Dermis microvascular lymphatic vessel endothelial cell (primary cell): Measurements from ENCODE around the gene RAD51B. TPM values are rescaled to one million over a fixed set of nuclear protein-coding genes. Genes with fewer than 3 reads are reported as not detected.

Experiments
- DNase-seq, 2 donors: peaks; one replicate each; pipeline versions ENCODE4 v3.0.0 to v3.0.0-alpha.2; 2010; ENCODE audit warnings: low read depth in 2 of 2
- total RNA-seq: library from RNA; depleted of rRNA; stranded (reverse); fragments of >200 nt; gene quantifications from 2 replicates; pipeline ENCODE4 v1.2.1, GENCODE V29; 2014

Gene RAD51B
- total RNA-seq, 1 donor from 2014 or later = 9.2 TPM

DNA sequence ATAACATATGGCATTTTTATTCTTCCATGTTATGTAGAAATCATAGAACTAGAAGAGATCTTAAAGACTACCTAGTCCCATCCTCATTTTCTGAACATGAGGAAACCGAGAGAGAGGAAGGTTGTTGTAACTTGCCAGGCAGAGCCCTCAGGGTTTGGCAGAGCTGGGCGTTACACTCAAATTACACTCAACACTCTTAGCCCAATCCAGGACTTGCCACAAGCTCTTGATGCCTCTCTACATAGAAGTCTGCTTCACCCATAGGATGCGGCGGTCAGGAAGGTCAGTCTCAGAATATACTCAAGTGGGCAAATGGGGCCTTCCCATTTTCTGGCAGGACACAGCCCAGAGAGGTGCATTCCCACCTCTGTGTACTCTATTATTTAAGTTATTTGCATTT lies 765.2 kb downstream of the RAD51B start:
- no peak for DNase-seq

DNA sequence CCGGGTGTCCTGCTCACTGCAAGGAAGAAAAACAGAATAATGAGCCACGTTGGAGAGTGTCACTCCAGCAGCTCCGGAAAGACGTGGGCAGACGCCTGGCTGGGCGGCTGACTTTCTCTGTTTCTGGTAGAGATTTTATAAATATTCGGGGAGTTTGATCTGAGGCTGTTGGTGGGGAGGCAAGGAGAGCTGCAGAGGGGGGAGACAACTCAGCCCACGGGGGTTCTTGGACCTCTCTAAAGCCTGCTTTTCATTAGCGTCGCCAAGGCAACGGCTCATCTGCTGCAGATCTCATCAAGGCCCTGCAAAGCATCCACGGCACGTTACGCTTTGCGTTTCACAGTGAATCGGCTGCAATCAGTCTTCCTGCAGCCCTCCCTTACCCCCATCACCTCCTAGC lies 766.1 kb downstream of the RAD51B start:
- peak in 1 of 2 donors; percentile 31 for DNase-seq

DNA sequence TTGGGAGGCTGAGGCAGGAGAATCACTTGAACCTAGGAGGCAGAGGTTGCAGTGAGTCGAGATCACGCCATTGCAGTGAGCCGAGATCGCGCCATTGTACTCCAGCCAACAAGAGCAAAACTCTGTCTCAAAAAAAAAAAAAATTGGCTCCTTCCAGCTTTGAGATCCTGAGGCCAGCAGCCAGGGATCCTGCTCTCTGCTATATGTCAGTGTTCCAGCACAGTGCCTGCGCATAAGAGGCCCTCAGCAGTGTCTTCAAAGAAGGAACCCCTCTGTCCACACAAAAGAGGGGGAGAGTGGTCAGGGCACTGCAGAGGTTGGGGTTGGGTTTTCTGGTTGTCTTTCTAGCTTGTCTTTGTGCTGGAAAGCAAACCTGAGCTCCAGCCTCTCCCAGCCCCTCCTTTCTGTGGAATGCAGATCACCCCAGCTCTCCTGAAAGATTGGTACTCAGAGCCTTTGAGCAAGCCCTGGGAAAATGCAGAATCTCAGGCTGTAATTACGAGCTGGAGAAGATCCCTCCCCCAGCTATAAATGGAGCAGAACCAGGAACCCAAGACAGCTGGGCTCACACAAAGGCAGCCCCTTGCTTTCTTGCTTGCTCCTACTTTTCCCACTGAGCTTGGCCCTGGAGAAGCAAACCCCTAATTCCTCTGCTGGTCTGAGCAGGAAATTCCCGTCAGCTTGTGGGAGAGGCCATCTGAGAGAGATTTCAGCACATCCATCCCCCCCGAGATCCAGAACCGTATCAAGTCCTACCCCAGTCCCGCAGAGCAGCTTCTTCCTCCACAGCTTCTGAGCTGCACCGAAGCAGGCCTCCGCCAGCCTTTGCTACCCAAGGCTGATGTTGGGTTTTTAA lies 767.5 kb downstream of the RAD51B start:
- no peak for DNase-seq

DNA sequence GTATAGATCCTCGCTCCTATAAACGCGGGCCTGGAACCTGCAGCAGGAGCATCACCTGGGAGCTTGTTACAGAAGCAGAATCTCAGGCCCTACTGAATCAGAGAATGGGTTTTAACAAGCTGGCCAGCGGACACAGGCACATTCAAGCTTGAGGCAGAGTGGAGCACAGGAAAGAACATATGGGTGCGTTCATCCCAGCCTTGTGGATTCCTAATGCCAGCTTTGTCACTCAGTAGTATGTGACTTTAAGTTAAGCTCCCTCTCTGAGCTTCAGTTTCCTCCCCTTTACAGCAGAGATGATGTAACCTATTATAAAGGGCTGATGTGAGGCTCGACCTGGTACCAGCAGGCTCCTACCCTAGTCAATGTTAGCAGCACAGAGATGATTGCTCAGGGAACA lies 768.4 kb downstream of the RAD51B start:
- no peak for DNase-seq

DNA sequence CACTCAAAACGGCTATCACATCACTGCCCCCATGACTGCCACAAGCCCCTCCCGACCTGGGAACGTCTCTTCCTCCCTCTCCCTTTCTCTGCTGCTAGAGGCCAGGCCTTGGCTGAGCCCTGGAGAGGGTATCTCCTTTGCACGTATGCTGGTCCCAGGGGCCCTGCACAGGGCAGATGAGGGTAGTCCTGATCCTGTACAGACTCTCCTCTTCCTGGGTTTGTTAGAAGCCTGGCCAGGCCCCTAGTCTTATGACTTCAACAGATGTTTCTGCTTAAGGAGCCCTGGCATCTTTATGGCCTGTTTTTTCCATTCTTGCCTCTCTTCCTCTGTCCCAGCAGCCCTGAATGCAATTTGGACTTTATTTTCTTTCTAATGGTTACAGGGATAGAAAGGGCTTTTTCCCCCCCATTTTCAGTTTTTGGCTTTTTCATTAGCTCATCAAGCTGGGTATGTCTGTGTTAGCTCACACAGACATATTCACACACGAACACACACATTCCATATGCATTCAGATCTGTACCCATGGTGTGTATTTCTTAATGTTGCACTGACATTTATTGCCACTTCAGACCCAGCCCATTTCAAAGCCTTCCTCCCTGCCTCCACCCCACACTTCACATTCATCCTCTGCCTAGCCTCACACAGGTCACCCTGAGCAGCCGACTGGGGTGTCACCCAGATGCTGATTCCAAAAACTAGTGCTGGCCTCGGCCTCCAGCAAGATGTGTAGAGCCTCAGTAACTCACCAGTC lies 770.0 kb downstream of the RAD51B start:
- DNase-seq = no peak

DNA sequence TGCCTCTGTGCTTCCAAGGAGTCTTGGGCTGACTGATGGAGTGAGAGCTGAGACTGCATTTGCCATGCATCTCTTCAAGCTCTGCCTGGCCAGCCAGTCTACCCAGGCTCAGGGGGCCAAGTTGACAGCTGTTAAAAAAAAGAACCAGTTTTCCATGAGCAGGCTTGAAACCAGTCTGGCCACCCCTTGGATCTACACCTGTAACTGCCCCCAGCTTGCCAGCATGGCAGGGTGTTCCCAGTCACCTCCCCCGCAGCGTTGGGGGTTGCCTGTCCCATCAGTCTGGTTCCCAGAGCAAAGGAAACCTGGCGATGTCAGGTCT lies 770.6 kb downstream of the RAD51B start:
- DNase-seq = no peak

DNA sequence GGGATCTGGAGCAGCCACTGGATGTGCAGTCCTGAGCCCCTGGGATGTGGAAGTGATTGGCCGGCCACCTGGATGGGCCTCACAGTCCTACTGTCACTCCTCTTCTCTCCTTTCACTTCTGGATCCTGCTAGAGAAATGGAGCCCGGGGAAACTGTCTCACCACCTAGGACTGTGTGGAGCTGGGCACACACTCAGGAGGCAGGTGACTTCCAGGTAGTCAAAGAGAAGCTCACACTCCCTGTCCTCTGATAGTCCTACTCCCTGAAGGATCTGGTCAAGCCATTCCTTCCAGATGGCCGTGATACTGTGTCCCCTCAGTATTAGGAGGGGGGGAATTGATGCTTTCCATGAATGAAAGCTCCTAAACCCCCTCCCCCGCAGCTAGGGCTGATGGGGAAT lies 772.2 kb downstream of the RAD51B start:
- DNase-seq = no peak

DNA sequence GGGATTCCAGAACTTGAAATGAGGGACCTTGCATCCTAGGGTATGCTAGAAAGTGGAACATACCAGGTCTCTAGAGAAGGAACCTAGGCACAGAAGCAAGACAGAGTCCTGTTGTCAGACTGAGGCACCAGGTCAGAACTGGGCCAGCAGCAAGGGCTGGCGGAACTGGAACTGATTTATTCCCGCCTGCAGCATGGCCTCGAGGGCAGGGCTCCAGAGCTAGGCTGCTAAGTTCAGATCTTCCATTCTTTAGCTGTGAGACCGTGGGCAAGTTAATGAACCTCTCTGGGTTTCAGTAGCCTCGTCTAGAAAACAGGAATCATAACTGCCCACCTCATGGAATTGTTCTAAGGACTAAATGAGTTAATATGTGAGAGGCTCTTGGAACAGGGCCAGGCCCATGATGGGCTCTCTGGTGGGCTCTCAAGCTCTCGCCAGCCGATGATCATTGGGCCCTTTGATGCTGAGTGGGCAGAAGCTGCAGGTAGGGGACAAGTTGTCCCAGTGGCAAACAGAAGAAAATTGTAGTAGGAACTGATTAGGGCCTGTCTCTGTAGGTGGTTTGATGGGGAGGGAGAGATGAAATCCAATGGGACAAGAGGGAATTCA lies 773.5 kb downstream of the RAD51B start:
- DNase-seq = no peak

DNA sequence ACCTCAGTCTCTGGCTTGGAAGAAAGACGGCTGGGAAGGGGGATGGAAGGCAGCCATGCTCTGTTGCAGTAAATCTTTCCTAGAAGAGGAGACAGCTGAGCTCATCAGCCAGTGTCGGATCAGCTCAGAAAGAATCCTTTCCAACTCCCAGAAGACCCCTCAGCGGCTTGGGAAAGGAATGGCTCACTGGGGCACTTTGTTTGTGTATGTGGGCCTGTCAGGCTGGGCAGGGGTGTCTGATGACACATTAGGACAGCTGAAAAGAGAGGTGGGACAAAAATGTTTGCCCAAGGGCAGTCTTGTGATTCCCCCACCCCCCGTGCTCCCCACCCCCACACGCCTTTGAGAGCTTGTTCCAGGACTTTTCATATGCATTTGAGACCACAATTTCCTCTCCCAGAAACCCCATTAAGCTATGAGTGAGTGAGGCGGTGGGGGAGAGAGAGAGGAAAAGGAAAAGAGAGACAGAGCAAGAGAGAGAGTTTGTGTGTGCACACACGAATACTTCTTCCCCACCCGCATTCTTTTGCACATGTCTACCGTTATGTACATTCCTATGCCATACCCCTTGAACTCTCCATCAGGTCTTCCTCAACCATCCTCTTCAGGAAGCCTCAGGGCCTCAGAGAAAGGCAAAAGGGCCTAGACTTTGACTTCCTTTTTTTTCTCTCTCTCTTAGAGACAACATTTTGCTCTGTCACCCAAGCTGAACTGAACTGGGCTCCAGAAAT lies 774.4 kb downstream of the RAD51B start:
- no peak for DNase-seq

DNA sequence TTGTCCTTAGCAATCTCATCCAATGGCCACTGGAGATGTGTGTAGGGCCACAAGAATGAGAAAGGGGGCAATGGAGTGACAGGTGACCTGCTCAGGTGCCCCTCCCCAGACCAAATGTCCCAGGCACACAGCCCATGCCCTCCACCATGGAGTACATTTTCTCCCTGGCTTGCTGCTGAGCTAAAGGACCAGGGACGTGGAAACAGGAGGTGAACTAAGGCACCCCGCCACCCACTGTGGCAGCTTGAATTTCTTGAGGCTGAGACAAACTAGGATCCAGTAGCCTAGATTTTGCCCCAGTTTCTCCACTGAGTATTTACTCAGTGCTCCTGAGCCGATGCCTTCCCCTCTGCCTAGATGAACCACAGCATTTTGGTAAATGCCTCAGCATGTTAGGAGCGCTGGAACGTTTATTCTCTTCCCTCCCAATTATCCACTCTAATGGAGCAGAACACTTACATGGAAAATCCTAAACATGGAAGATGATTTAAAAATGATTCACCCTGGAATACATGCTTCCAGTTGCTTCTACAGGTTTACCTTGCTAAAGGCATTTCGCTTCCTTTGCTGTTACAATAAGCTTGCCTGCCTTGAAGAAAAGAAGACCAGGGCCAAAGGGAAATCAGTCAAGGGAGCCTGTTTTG lies 775.3 kb downstream of the RAD51B start:
- DNase-seq = no peak

DNA sequence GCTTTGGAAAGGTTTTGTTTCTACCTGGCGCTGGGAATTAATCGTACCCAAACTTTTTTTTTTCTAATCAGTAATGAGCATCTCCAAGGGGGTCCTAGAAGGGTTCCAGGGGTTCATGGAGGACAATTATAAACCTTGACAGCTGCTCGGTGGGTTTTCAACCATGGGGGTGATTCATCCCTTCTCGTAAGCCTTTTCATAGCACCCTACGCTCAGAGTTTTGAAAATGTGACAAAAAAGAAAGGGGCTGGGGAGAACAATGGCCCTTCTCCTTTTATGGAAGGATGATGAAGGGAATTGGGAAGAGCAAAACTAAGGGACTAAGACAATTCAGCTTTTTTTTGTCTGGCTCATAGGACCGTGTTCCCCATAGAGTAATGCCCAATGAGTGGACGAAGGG lies 776.6 kb downstream of the RAD51B start:
- DNase-seq = no peak

DNA sequence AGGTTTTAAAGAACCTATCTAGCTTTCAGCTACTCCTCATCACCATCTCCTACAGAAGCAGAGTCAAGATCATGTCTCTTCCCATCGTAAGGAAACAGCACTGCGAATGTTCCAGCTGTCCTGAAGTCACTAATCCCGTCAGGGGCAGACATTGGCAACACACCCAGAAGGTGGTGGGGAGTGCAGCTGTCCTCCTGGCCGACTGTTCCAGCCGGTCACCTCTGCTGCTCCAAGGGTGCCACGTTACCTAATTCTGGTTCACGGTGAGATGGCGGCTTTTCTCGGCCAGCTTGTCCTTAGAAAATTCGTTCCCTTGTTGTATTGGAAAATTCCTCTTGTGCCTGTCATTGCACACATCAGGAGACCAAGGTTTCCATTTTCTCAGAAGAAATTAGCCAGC lies 777.1 kb downstream of the RAD51B start:
- DNase-seq = no peak

DNA sequence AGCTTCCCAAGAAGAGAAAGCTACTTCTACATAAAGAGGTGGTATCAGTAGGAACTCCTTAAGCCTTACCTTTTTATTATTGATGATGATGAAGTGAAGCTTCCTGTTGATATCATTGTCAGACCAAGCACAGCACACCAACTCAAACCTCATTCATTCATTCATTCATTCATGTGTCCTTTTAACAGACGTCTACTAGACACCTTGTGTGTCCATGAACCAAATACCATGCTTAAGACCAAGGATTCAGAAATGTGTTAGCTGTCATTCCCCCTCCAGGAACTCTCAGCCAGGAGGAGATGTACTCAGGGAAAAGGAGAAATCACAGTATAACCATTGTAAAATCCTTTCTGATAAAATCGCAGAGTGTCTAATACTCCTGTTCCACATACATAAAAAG lies 778.5 kb downstream of the RAD51B start:
- DNase-seq = no peak

DNA sequence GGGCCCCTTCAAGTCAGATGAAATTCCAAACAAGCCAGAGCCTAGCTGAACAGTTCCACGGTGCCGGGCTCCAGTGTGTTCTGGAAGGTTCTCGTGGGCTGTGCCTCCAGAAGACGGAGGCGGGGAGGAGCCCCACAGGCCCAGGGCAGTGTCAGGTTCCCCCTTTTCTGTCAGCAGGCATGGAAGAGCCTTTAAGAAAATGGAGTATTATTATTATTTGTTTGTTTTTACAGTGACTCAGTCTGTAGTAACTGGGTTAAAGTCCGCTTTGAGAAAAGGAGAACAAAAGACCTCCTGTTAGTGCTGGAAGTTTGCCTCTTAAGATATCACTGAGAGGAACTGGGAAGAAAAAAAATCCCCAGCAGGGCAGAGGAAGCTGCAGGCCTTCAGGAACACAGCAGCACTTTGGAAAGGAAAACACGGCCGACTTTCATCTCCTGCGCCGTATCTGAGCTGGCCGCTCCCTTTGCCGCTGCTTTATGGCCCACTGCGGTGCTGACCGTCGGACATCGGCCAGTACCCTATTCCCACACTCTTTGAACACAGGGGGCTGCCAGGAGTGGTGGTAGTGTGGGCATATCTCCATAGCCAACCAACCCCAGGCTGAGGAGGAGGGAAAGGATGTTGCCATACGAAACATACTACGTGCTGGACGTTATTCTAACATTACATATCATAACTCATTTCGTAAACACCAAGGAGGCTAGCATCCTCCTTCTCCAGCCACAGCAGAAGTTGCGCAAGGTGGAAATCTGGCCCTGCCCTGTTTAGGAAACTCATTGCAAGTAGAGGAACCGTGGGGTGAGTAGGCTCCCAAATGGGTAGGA lies 779.3 kb downstream of the RAD51B start:
- DNase-seq = peak in 1 of 2 donors; percentile 95

DNA sequence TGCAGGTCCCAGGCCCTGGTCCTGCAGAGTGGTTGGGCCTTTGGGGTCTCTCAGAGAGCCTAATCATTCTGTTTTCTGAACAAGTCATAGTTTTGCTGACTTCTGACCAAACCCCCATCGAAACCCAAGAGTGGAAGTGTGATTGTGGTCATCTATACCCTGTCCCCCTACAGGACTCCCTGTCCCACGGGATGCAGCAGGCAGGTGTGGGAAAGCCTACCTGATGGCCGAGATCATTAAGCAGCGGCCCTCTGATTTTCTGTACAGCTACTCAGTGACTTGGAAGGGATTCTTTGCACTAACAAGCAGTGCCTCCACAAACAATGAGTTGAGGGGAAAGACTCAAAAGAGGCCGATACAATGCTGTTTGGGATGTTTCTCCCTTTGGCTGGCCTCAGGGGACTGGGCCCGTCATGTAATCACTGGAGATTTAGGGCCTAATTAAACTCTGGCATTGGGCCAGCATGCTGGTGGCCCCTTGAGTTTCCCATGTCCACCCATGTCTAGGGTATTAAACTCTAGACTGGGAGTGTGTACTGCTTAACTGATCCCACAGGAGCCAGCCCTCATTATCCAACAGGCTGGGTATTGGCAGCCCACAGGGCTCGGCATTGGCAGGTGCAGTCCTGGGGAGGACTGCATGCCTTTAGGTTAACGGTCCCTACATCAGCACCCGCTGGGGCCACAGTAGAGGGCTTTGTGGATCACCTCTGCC lies 780.5 kb downstream of the RAD51B start:
- DNase-seq = no peak

DNA sequence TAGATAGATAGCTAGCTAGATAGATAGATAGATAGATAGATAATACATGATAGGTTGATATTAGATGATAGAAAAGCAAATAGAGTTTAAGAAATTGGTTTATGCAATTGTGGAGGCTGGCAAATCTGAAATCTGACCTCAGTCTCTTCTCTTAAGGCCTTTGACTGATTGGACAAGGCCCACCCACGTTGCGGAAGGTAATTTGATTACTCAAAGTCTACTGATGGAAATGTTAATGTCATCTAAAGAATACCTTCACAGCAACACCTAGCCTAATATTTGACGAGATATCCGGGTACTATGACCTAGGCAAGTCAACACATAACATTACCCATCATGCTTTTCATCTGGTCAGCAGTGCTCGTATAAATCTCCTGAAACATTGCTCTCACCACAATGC lies 782.9 kb downstream of the RAD51B start:
- no peak for DNase-seq

DNA sequence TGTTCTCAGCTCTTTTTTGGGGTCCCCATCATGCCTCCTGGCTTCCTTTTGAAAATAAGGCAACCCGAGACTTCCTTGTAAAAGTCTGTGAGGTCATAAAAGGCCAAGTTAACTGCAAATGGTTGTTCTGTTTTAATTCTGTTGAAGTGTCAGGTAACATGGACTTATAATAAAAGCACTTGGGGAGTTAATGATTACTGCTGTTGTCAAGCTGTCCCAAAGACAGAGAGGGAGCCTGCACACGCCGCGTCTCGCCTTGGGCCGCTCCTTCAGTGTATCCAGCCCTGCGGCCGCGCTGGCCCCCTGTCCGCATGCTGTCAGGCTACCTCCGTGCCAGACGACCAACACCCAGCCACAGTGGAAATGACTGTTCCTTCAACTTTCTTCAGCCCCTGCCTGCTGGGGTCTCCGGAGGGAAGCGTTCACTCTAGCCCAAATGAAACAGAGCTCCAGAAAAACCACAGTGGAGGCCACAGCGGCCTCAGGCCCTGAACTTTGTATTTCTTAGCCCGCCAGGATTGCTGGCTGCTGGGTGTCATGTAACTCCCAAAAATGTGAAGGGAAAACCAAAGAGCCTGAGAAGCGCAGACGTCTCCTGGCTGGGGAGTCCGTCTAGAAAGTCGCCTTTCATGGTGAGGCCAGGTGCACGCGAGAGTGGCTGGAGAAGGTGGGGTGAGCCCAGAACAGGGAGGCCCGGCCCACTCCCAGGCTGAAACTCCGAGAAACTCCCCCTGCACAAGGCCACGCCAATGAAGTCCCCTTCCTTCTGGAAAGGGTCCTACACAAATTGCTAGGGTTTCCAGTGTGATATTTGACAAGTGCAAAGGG lies 784.2 kb downstream of the RAD51B start:
- DNase-seq = no peak

DNA sequence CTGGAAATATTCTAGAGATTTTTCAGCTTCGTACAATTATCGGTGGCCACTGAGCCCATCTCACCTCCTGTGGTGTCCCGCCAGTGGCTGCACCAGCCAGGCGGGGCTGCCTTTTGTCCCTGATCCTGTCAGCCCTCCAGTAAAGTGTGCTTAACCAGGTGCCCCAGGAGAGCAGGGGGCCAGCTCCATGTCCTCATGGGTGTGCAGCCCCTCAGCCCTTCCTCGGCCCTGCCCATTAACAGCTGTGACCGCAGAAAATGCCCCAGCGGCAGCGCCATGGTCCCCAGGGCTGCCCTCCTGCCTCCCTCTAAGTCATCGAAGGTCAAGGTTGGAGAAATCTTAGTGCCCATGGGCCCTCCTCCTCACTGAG lies 784.8 kb downstream of the RAD51B start:
- DNase-seq = no peak

DNA sequence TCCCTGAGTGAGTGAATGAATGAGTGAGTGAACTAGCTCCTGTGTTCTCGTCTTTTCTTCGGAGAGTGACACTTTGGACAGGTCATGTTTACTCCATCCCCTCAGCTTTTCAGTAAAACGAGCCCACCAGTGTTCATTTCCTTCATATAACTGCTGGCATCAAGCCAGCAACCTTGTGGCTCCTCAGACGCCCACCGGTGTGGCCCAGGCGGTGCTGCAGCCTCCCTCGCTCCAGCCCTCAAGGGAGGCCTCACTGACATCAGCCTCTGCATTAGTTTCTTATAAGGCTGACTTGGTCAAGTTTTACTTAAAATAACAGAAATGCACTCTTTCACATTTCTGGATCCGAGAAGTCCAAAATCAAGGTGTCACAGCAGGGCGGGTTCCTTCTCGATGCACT lies 785.2 kb downstream of the RAD51B start:
- no peak for DNase-seq
